Retina (tissue), 1 donor: ENCODE measurements around the gene PPP3R1.
"Not testable (repeated sequence)": the region's sequence is repeated elsewhere in the genome, so short reads cannot be mapped to it uniquely, and the experiment has no call there.

Source experiments
- DNase-seq: peaks from one replicate; pipeline ENCODE4 v3.0.0-alpha.2; 2016

Gene PPP3R1

GRCh38 chr2:68185541-68186164, 66.7 kb downstream of the PPP3R1 start:
- DNase-seq: no peak

GRCh38 chr2:68182902-68183301, 69.4 kb downstream of the PPP3R1 start:
- DNase-seq: no peak

GRCh38 chr2:68178954-68179627, 73.2 kb downstream of the PPP3R1 start:
- no peak for DNase-seq

- no peak for DNase-seq
Measured at GRCh38 chr2:68178432-68178831, 73.9 kb downstream of the PPP3R1 start.

- DNase-seq: no peak
Measured at GRCh38 chr2:68177541-68177940, 74.8 kb downstream of the PPP3R1 start.

GRCh38 chr2:68176657-68177056, 75.7 kb downstream of the PPP3R1 start:
- no peak for DNase-seq

GRCh38 chr2:68175210-68175609, 77.1 kb downstream of the PPP3R1 start:
- not testable (repeated sequence) for DNase-seq

- DNase-seq: no peak
Measured at GRCh38 chr2:68172990-68173700, 79.2 kb downstream of the PPP3R1 start.

- DNase-seq: no peak
Measured at GRCh38 chr2:68172521-68172920, 79.8 kb downstream of the PPP3R1 start.

- no peak for DNase-seq
Measured at GRCh38 chr2:68171684-68172083, 80.6 kb downstream of the PPP3R1 start.

- DNase-seq: no peak
Measured at GRCh38 chr2:68171146-68171545, 81.2 kb downstream of the PPP3R1 start.

GRCh38 chr2:68169308-68169707, 83.0 kb downstream of the PPP3R1 start:
- DNase-seq: no peak

- no peak for DNase-seq
Measured at GRCh38 chr2:68167186-68167585, 85.1 kb downstream of the PPP3R1 start.

GRCh38 chr2:68163641-68164040, 88.7 kb downstream of the PPP3R1 start:
- DNase-seq: no peak

- DNase-seq: no peak
Measured at GRCh38 chr2:68158134-68158447, 94.2 kb downstream of the PPP3R1 start.

GRCh38 chr2:68157402-68158133, 94.8 kb downstream of the PPP3R1 start, which contains the start of gene PNO1:
TSS of gene PNO1 (plus strand) at chr2:68157888. CDS start at chr2:68157935, 47 bp downstream.
- DNase-seq: peak; percentile 99

GRCh38 chr2:68157002-68157401, 95.3 kb downstream of the PPP3R1 start:
- DNase-seq: no peak

GRCh38 chr2:68156419-68156818, 95.9 kb downstream of the PPP3R1 start:
- DNase-seq: no peak

- no peak for DNase-seq
Measured at GRCh38 chr2:68155618-68156017, 96.7 kb downstream of the PPP3R1 start.

GRCh38 chr2:68152681-68153347, 99.5 kb downstream of the PPP3R1 start:
- no peak for DNase-seq

GRCh38 chr2:68151037-68151436, 101.3 kb downstream of the PPP3R1 start:
- no peak for DNase-seq

- no peak for DNase-seq
Measured at GRCh38 chr2:68141875-68142274, 110.5 kb downstream of the PPP3R1 start.
